Epithelial cell of esophagus (primary cell): Measurements from ENCODE around the gene CASP12.

ENCODE experiments used
- DNase-seq: peaks from one replicate; pipeline ENCODE4 v3.0.0; 2010; ENCODE audit warnings: low read depth
- H3K4me3 ChIP-seq: 2 replicates; pipeline ENCODE4 v1.5.1; 2011; ENCODE audit warnings: mild to moderate bottlenecking, low read length, control low read depth
- CTCF ChIP-seq: IDR thresholded peaks from 2 replicates; pipeline ENCODE4 v1.5.1; 2011; ENCODE audit warnings: low read depth, mild to moderate bottlenecking, low read length, control low read depth, inconsistent platforms; ENCODE audit not compliant: insufficient read depth; ENCODE audit errors: missing control alignments

The CASP12 gene

GRCh38 chr11:104892723-104893511 lies 5.3 kb downstream of the CASP12 start:
- no peak for DNase-seq
- H3K4me3 ChIP-seq = no peak overlapping the region
- no peak for TF ChIP-seq CTCF

- H3K4me3 ChIP-seq = no peak overlapping the region
- TF ChIP-seq CTCF = no peak
- no peak for DNase-seq
Measured at GRCh38 chr11:104891135-104891534, 7.1 kb downstream of the CASP12 start.

GRCh38 chr11:104883342-104883741 lies 14.9 kb downstream of the CASP12 start:
- H3K4me3 ChIP-seq = no peak overlapping the region
- no peak for TF ChIP-seq CTCF
- peak; percentile 54 for DNase-seq

GRCh38 chr11:104881117-104881794 lies 17.0 kb downstream of the CASP12 start:
- no peak for DNase-seq
- H3K4me3 ChIP-seq = no peak overlapping the region
- no peak for TF ChIP-seq CTCF

GRCh38 chr11:104879514-104880190 lies 18.6 kb downstream of the CASP12 start:
- no peak overlapping the region for H3K4me3 ChIP-seq
- TF ChIP-seq CTCF = no peak
- no peak for DNase-seq

GRCh38 chr11:104876861-104877431 lies 21.3 kb downstream of the CASP12 start:
- TF ChIP-seq CTCF = no peak
- no peak for DNase-seq
- H3K4me3 ChIP-seq = no peak overlapping the region
